Hepatocyte (in vitro differentiated cells): Measurements from ENCODE around the gene C1QTNF3. TPM values are rescaled to one million over a fixed set of nuclear protein-coding genes. Genes with fewer than 3 reads are reported as not detected.
"Not testable (repeated sequence)": the region's sequence is repeated elsewhere in the genome, so short reads cannot be mapped to it uniquely, and the experiment has no call there.

Source experiments
- DNase-seq: peaks from one replicate; pipeline ENCODE4 v3.0.0-alpha.2; 2016; ENCODE audit warnings: low spot score
- H2AFZ ChIP-seq: fragments of 200-600 bp; sonication (generic); 2 replicates; pipeline ENCODE4 v1.6.0; 2016; ENCODE audit warnings: antibody characterized with exemption, mild to moderate bottlenecking
- H3K27ac ChIP-seq: fragments of 200-600 bp; sonication (generic); 2 replicates; pipeline ENCODE4 v1.5.1; 2016; ENCODE audit warnings: mild to moderate bottlenecking
- H3K27me3 ChIP-seq: fragments of 200-600 bp; sonication (generic); 2 replicates; pipeline ENCODE4 v1.6.1; 2016
- H3K36me3 ChIP-seq: fragments of 200-600 bp; sonication (generic); replicated peaks from 2 replicates; pipeline ENCODE4 v1.5.1; 2016; ENCODE audit warnings: low read depth; ENCODE audit not compliant: insufficient read depth
- H3K4me1 ChIP-seq: fragments of 200-600 bp; sonication (generic); 2 replicates; pipeline ENCODE4 v1.5.1; 2016; ENCODE audit warnings: mild to moderate bottlenecking, moderate library complexity; ENCODE audit not compliant: insufficient read depth
- H3K4me2 ChIP-seq: fragments of 200-600 bp; sonication (generic); 2 replicates; pipeline ENCODE4 v1.6.0; 2016
- H3K4me3 ChIP-seq: fragments of 200-600 bp; sonication (generic); 2 replicates; pipeline ENCODE4 v1.5.1; 2016; ENCODE audit warnings: mild to moderate bottlenecking
- H3K79me2 ChIP-seq: fragments of 200-600 bp; sonication (generic); 2 replicates; pipeline ENCODE4 v1.6.0; 2017; ENCODE audit warnings: mild to moderate bottlenecking
- H3K9me2 ChIP-seq: fragments of 200-600 bp; sonication (generic); replicated peaks from 2 replicates; pipeline ENCODE4 v1.6.0; 2017; ENCODE audit warnings: mild to moderate bottlenecking; ENCODE audit not compliant: insufficient read depth
- H3K9me3 ChIP-seq: fragments of 200-600 bp; sonication (generic); 2 replicates; pipeline ENCODE4 v1.5.1; 2016; ENCODE audit warnings: low read depth, mild to moderate bottlenecking
- H4K20me1 ChIP-seq: fragments of 200-600 bp; sonication (generic); 2 replicates; pipeline ENCODE4 v1.6.0; 2016; ENCODE audit warnings: mild to moderate bottlenecking; ENCODE audit not compliant: insufficient read depth, poor library complexity, severe bottlenecking
- EZH2 ChIP-seq: fragments of 200-600 bp; sonication (generic); IDR thresholded peaks from 2 replicates; pipeline ENCODE4 v1.6.1; 2016; ENCODE audit warnings: antibody characterized with exemption, mild to moderate bottlenecking, borderline replicate concordance
- EZH2phosphoT487 ChIP-seq: fragments of 200-600 bp; sonication (generic); IDR thresholded peaks from one replicate; pipeline ENCODE4 v1.6.1; 2018; ENCODE audit warnings: antibody characterized with exemption, mild to moderate bottlenecking, low read depth, moderate library complexity; ENCODE audit not compliant: unreplicated experiment, severe bottlenecking
- WGBS: methylation state at CpG from one replicate; pipeline ENCODE4 v1.1.6; 2016; ENCODE audit warnings: low lambda C conversion rate; ENCODE audit errors: missing lambda C conversion rate; 5-methylcytosine and 5-hydroxymethylcytosine counted together
- polyA plus RNA-seq: library from polyadenylated mRNA; unstranded; fragments of >200 nt; fragmentation: Nextera tagmentation; extraction: Ambion mirVana; gene quantifications from 2 replicates; pipeline ENCODE4 v1.2.1, GENCODE V29; 2016
- total RNA-seq: library from RNA; depleted of rRNA; stranded (reverse); fragments of >200 nt; gene quantifications from 2 replicates; pipeline ENCODE4 v1.2.3, GENCODE V29; 2014
- TF ChIP-seq, protein P1 (sequence below): fragments of 200-600 bp; sonication (generic); IDR thresholded peaks from 2 replicates; pipeline ENCODE4 v1.5.1; 2016; ENCODE audit warnings: antibody characterized with exemption, mild to moderate bottlenecking; ENCODE audit not compliant: poor library complexity

Gene C1QTNF3
- total RNA-seq: 4.3 and 7.4 TPM in 2 replicates
- polyA plus RNA-seq: 0.91 and 2.7 TPM in 2 replicates

DNA sequence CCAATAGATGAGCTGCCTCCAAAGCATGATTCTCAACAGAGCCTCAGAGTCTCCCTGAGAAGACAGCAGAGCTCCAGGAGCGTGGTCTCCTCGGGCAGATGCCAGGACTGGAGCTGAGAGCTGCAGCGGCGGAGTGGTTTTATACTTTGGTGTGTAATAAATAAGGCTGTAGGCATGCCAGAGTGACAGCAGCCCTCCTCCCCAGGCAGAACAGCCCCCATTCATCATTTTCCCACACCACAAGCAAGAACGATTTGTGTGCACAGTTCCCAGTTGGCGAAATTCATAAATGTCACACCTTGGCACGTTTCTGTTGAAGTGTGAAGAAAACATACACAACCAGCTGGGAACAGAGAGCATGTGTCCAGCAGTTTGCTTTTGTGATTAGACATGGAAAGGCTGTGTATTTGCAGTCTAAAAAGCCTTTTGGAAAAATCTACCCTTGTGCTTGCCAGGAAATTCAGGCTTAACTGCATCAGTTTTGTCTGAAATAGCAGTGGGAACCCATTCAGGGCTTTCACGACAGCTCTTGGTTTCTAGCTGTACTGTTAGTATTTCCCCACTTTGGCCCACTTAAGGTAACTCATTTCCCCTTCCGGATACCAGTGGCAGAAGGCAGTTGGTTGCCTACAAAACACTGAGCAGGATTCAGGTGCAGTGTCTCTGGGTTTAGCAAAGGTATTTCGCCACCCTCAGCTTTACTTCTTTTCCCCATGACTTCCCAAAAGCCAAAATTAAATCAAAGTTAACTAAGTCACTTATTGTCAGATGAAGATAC is at the start of gene C1QTNF3:
C1QTNF3 (minus strand) TSS at position 115 of the 778 bp plus-strand sequence; CDS start at position 27, 88 bp downstream.
- Histone ChIP-seq H3K36me3 (no peaks in the 10 kb centered on the region), H3K4me3 (no peak within 1 kb of the TSS), H3K27ac (no peak within 1 kb of the TSS), H2AFZ (no peak within 1 kb of the TSS), H3K9me2 (no peaks in the 10 kb centered on the region), H3K4me1 (no peaks in the 10 kb centered on the region), H3K27me3 (no peaks in the 10 kb centered on the region), H3K4me2 (peak within 1 kb of the TSS; percentile 43), H3K9me3 (no peaks in the 10 kb centered on the region), H4K20me1 (no peaks in the 10 kb centered on the region), H3K79me2 (no peaks in the 10 kb centered on the region)
- 72% methylated on average over 10 of the region's 10 CpGs for WGBS
- no peak for DNase-seq
- TF ChIP-seq EZH2phosphoT487 (no peak), EZH2 (no peak)
- TF ChIP-seq, protein P1, sequence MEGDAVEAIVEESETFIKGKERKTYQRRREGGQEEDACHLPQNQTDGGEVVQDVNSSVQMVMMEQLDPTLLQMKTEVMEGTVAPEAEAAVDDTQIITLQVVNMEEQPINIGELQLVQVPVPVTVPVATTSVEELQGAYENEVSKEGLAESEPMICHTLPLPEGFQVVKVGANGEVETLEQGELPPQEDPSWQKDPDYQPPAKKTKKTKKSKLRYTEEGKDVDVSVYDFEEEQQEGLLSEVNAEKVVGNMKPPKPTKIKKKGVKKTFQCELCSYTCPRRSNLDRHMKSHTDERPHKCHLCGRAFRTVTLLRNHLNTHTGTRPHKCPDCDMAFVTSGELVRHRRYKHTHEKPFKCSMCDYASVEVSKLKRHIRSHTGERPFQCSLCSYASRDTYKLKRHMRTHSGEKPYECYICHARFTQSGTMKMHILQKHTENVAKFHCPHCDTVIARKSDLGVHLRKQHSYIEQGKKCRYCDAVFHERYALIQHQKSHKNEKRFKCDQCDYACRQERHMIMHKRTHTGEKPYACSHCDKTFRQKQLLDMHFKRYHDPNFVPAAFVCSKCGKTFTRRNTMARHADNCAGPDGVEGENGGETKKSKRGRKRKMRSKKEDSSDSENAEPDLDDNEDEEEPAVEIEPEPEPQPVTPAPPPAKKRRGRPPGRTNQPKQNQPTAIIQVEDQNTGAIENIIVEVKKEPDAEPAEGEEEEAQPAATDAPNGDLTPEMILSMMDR: no peak

GRCh38 chr5:34091039-34091438 is 48.0 kb upstream of the C1QTNF3 start:
- H3K4me2 ChIP-seq, H3K27me3 ChIP-seq, H3K27ac ChIP-seq, H2AFZ ChIP-seq, DNase-seq, H3K9me2 ChIP-seq, H4K20me1 ChIP-seq, H3K79me2 ChIP-seq, H3K9me3 ChIP-seq, H3K36me3 ChIP-seq, H3K4me3 ChIP-seq, H3K4me1 ChIP-seq: not testable (repeated sequence)
- WGBS: 93% methylated on average over 7 of the region's 7 CpGs

DNA sequence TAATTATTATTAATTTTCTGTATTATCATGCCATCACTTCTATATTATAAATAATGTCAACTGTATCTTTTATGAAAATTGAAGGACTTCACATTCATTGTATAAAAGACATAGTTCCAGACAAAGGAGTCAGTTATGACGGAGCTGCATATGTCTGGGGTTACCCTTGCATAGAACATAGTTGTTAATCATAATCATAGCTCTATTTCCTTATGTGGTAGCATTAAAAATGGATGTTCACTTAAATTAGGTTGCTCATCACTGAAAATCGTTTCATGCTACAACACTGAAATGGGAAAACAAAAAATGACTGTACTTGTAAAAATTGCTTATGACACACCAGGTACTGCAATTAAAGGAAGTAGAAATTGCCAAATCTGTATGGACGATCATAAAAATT is 46.8 kb upstream of the C1QTNF3 start:
- not testable (repeated sequence) for H3K27me3 ChIP-seq, H3K36me3 ChIP-seq, H2AFZ ChIP-seq, H3K4me3 ChIP-seq, H3K4me1 ChIP-seq, H3K9me3 ChIP-seq, H3K27ac ChIP-seq, DNase-seq, H4K20me1 ChIP-seq, H3K79me2 ChIP-seq, H3K9me2 ChIP-seq, H3K4me2 ChIP-seq
- WGBS: 91% methylated on average over 2 of the region's 3 CpGs

DNA sequence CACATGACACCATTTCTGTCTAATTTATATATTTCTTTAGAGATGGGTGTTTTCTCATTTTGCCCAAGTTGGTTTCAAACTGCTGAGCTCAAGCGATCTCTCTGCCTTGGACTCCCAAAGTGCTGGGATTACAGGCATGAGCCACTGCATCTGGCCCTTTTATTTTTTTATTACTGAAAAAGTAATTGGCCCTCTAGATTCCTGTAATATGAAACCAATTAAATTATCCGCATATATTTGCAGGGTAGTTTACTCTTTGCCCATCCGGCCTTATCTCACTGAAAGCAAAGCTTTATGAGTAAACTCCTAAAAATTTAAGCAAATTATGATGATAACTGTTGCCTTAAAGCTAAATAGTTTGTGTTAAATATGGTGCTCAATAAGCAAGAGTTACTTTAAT is 44.7 kb upstream of the C1QTNF3 start:
- H3K4me3 ChIP-seq, H3K9me3 ChIP-seq, DNase-seq, H3K27ac ChIP-seq, H3K27me3 ChIP-seq, H3K4me1 ChIP-seq, H2AFZ ChIP-seq, H3K36me3 ChIP-seq, H3K4me2 ChIP-seq, H3K9me2 ChIP-seq, H4K20me1 ChIP-seq, H3K79me2 ChIP-seq: not testable (repeated sequence)
- WGBS: 80% methylated on average over 3 of the region's 3 CpGs

- not testable (repeated sequence) for H3K4me3 ChIP-seq, DNase-seq, H3K9me3 ChIP-seq, H3K36me3 ChIP-seq, H2AFZ ChIP-seq, H3K27me3 ChIP-seq, H3K9me2 ChIP-seq, H3K27ac ChIP-seq, H3K4me2 ChIP-seq, H4K20me1 ChIP-seq, H3K79me2 ChIP-seq, H3K4me1 ChIP-seq
- WGBS: 63% methylated on average over 4 of the region's 4 CpGs
Observed at GRCh38 chr5:34083898-34084297, 40.9 kb upstream of the C1QTNF3 start.

DNA sequence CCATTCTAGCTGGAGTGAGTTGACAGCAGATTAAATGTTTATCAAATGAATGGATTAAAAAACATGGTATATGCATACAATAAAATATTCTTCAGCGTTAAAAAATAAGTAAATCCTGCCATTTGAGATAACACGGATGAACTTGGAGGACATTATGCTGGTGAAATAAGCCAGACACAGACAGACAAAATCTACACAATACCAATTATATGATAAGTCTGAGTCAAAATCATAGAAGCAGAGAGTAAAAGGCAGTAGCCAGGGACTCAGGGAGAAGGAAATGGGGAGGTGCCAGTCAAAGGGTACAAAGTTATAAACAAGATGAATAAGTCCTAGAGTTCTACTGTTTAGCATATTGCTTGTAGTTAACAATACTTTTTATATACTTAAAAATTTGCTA is 36.5 kb upstream of the C1QTNF3 start:
- H3K36me3 ChIP-seq, H3K9me2 ChIP-seq, H3K27me3 ChIP-seq, H3K27ac ChIP-seq, H3K4me1 ChIP-seq, H2AFZ ChIP-seq, H3K4me2 ChIP-seq, H3K4me3 ChIP-seq, H4K20me1 ChIP-seq, H3K79me2 ChIP-seq, DNase-seq, H3K9me3 ChIP-seq: not testable (repeated sequence)
- WGBS: 87% methylated on average over 2 of the region's 2 CpGs

DNA sequence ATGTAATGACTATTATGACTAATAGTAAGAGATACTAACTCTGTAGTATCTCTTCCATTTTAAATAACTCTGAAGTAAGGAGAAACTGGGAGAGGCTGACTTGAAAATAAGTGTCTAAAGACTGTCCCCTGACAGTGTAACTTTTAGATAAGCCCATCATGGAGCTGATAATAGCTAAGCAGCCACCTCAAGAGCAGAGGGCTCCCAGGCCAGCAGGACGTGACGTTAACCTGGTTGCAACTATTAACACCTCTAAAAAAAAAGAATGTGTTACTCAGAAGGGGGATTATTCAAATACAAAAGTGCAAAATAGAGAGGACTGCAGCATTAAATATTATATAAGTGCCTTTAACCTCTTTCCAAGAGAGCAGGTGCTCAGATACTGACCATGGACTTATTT is 34.6 kb upstream of the C1QTNF3 start:
- not testable (repeated sequence) for H3K9me3 ChIP-seq, DNase-seq, H2AFZ ChIP-seq, H3K9me2 ChIP-seq, H4K20me1 ChIP-seq, H3K36me3 ChIP-seq, H3K4me2 ChIP-seq, H3K4me3 ChIP-seq, H3K79me2 ChIP-seq, H3K27ac ChIP-seq, H3K27me3 ChIP-seq, H3K4me1 ChIP-seq
- WGBS: 76% methylated on average over 2 of the region's 2 CpGs
